HG02642 (cell line): ENCODE data around the gene GRIK1.

Source experiments
- ATAC-seq: cut with Tn5 transposase; IDR thresholded peaks from one replicate; pipeline ENCODE4 v1.9.1; 2021; ENCODE audit warnings: mild to moderate bottlenecking; ENCODE audit not compliant: unreplicated experiment, poor library complexity

GRIK1 gene

GRCh38 chr21:29654203-29654602 lies 285.6 kb downstream of the GRIK1 start:
- no peak for ATAC-seq

GRCh38 chr21:29650523-29651022 lies 289.2 kb downstream of the GRIK1 start:
- no peak for ATAC-seq

GRCh38 chr21:29649406-29649814 lies 290.4 kb downstream of the GRIK1 start:
- ATAC-seq = no peak

GRCh38 chr21:29648710-29649240 lies 291.0 kb downstream of the GRIK1 start:
- ATAC-seq = no peak

- no peak for ATAC-seq
These were observed 292.4 kb downstream of the GRIK1 start for GRCh38 chr21:29647353-29647781.

- no peak for ATAC-seq
These were observed 293.9 kb downstream of the GRIK1 start for GRCh38 chr21:29645666-29646553.

- ATAC-seq = no peak
These were observed 296.5 kb downstream of the GRIK1 start for GRCh38 chr21:29643289-29643688.

GRCh38 chr21:29642551-29643245 lies 297.1 kb downstream of the GRIK1 start:
- no peak for ATAC-seq

GRCh38 chr21:29641635-29642550 lies 297.9 kb downstream of the GRIK1 start:
- no peak for ATAC-seq

- ATAC-seq = no peak
These were observed 298.7 kb downstream of the GRIK1 start for GRCh38 chr21:29641001-29641634.

GRCh38 chr21:29640080-29640508 lies 299.7 kb downstream of the GRIK1 start:
- peak; percentile 47 for ATAC-seq

GRCh38 chr21:29639366-29640079 lies 300.3 kb downstream of the GRIK1 start:
- ATAC-seq = peak; percentile 38

- no peak for ATAC-seq
These were observed 301.0 kb downstream of the GRIK1 start for GRCh38 chr21:29638761-29639327.

GRCh38 chr21:29638138-29638537 lies 301.7 kb downstream of the GRIK1 start:
- ATAC-seq = no peak

GRCh38 chr21:29637553-29637952 lies 302.2 kb downstream of the GRIK1 start:
- no peak for ATAC-seq

GRCh38 chr21:29637134-29637533 lies 302.7 kb downstream of the GRIK1 start:
- no peak for ATAC-seq

- ATAC-seq = no peak
These were observed 305.4 kb downstream of the GRIK1 start for GRCh38 chr21:29634418-29634817.

- no peak for ATAC-seq
These were observed 306.0 kb downstream of the GRIK1 start for GRCh38 chr21:29633756-29634155.

- no peak for ATAC-seq
These were observed 309.4 kb downstream of the GRIK1 start for GRCh38 chr21:29630441-29630840.
